K562 (cell line): ENCODE data around the gene PDGFA. TPM values are rescaled to one million over a fixed set of nuclear protein-coding genes. Genes with fewer than 3 reads are reported as not detected.

Experiments used
- CEBPB ChIP-seq: fragments of 450-650 bp; IDR thresholded peaks from 2 replicates; pipeline ENCODE4 v1.6.1; 2016; ENCODE audit warnings: missing genetic modification characterization, missing compliant biosample characterization
- CTCFL ChIP-seq: IDR thresholded peaks from 2 replicates; pipeline ENCODE4 v1.6.1; 2011; ENCODE audit warnings: borderline replicate concordance, low read depth, mild to moderate bottlenecking, moderate library complexity, low read length; ENCODE audit not compliant: insufficient read depth, poor library complexity, severe bottlenecking
- E2F3 ChIP-seq: fragments of 250-450 bp; sonication (Bioruptor Pico); IDR thresholded peaks from 2 replicates; pipeline ENCODE4 v1.4.0; 2020; ENCODE audit warnings: mild to moderate bottlenecking
- EZH2 ChIP-seq: IDR thresholded peaks from 2 replicates; pipeline ENCODE4 v1.6.1; 2012; ENCODE audit warnings: low read depth, mild to moderate bottlenecking, inconsistent platforms, low read length, borderline replicate concordance
- FOXP4 ChIP-seq: sonication (generic); formaldehyde crosslinking; IDR thresholded peaks from 2 replicates; pipeline ENCODE4 v1.8.0; 2022; ENCODE audit warnings: mild to moderate bottlenecking, missing genetic modification reagents, borderline replicate concordance
- HDAC1 ChIP-seq, 2 experiments: fragments of 450-650 bp; IDR thresholded peaks; 2 replicates each; pipeline ENCODE4 v1.6.1; 2016 to 2017; ENCODE audit warnings: inconsistent platforms in 1 of 2, mild to moderate bottlenecking in 1 of 2, moderate library complexity in 1 of 2
- HNRNPH1 ChIP-seq: fragments of 200-400 bp; formaldehyde crosslinking; optimal IDR thresholded peaks from 2 replicates; pipeline ENCODE3; 2017; ENCODE audit warnings: low read depth, mild to moderate bottlenecking, low read length, moderate library complexity
- MTA3 ChIP-seq: fragments of 450-650 bp; formaldehyde crosslinking; IDR thresholded peaks from 2 replicates; pipeline ENCODE4 v1.6.1; 2017; ENCODE audit warnings: mild to moderate bottlenecking, borderline replicate concordance
- PCBP1 ChIP-seq: fragments of 200-400 bp; formaldehyde crosslinking; IDR thresholded peaks from 2 replicates; pipeline ENCODE4 v1.6.1; 2018; ENCODE audit warnings: mild to moderate bottlenecking, low read depth, low read length; ENCODE audit not compliant: poor library complexity, severe bottlenecking
- POLR2AphosphoS5 ChIP-seq: IDR thresholded peaks from 2 replicates; pipeline ENCODE4 v1.6.1; 2011; ENCODE audit warnings: mild to moderate bottlenecking, low read depth, low read length, moderate library complexity; ENCODE audit not compliant: control insufficient read depth, insufficient read depth
- SRF ChIP-seq, 2 experiments: fragments of 250-450, 450-650 bp in 1 of 2; sonication (Bioruptor Pico) in 1 of 2; sonication (generic) in 1 of 2; formaldehyde crosslinking; IDR thresholded peaks; 2 replicates each; pipeline versions ENCODE4 v1.5.0 to v1.5.1; 2020 to 2022; ENCODE audit warnings: mild to moderate bottlenecking in 1 of 2, missing genetic modification reagents in 1 of 2
- TBP ChIP-seq: optimal IDR thresholded peaks from 2 replicates; pipeline ENCODE3; 2011; ENCODE audit warnings: low read depth, low read length, improper control_type of control experiment
- TEAD2 ChIP-seq: fragments of 450-650 bp; IDR thresholded peaks from 2 replicates; pipeline ENCODE4 v1.6.1; 2016; ENCODE audit warnings: missing genetic modification characterization, control low read depth, missing compliant biosample characterization
- TOE1 ChIP-seq, 2 experiments: fragments of 450-650 bp in 1 of 2; sonication (generic) in 1 of 2; formaldehyde crosslinking in 1 of 2; IDR thresholded peaks; 2 replicates each; pipeline versions ENCODE4 v1.7.1 to v1.8.0; 2016 to 2022; ENCODE audit warnings: borderline replicate concordance in 2 of 2, mild to moderate bottlenecking in 2 of 2, antibody characterized with exemption in 1 of 2, inconsistent platforms in 1 of 2, low read depth in 1 of 2, missing genetic modification reagents in 1 of 2, moderate library complexity in 1 of 2
- USF2 ChIP-seq: sonication (generic); formaldehyde crosslinking; IDR thresholded peaks from 2 replicates; pipeline ENCODE4 v1.5.0; 2020; ENCODE audit warnings: missing genetic modification reagents
- ZBTB17 ChIP-seq: fragments of 450-650 bp; formaldehyde crosslinking; IDR thresholded peaks from 2 replicates; pipeline ENCODE4 v1.4.0; 2020; ENCODE audit warnings: mild to moderate bottlenecking
- ZNF280A ChIP-seq: fragments of 450-650 bp; IDR thresholded peaks from 2 replicates; pipeline ENCODE4 v1.6.1; 2018; ENCODE audit warnings: mild to moderate bottlenecking, low read depth; ENCODE audit not compliant: partially characterized antibody
- ZNF778 ChIP-seq: fragments of 450-650 bp; formaldehyde crosslinking; IDR thresholded peaks from 2 replicates; pipeline ENCODE4 v1.4.0; 2020; ENCODE audit warnings: mild to moderate bottlenecking, moderate library complexity
- polyA plus RNA-seq, 8 experiments: library from polyadenylated mRNA; depleted of rRNA in 4 of 8; stranded (reverse) in 5 of 8; unstranded in 3 of 8; fragments of >200 nt; fragmentation: Nextera tagmentation in 2 of 8; fragmentation: Illumina TruSeq in 1 of 8; extraction: Ambion mirVana in 2 of 8; extraction: Trizol in 1 of 8; gene quantifications; 2 replicates each; pipeline versions ENCODE4 v1.2.1 to v1.2.3, GENCODE V29; 2011 to 2014; ENCODE audit warnings: inconsistent platforms in 1 of 8, missing spikeins in 1 of 8
- total RNA-seq, 7 experiments: library from RNA; depleted of rRNA in 6 of 7; stranded (reverse); fragments of >200 nt in 6 of 7; fragmentation: Illumina TruSeq in 2 of 7; extraction: Trizol in 2 of 7; gene quantifications; 2 replicates each; pipeline versions ENCODE4 v1.2.1 to v1.2.3, GENCODE V29; 2011 to 2021; ENCODE audit warnings: low replicate concordance in 1 of 7

Gene PDGFA
- total and polyA plus RNA-seq, 9 of the 15 experiments (the other 6 are each of a cell fraction or from before 2014, with no cell fraction given) = 2.5 to 10.2 (median 4.6) TPM

GRCh38 chr7:520503-521161, 986 bp upstream of the PDGFA start (continued):
- TF ChIP-seq ZNF280A = no peak
- no peak for TF ChIP-seq FOXP4 (CRISPR knock-in tag)
- TF ChIP-seq CTCFL = peak; percentile 62
- peak; percentile 17 for TF ChIP-seq MTA3
- TF ChIP-seq TOE1 (IDR thresholded peaks at IDR 0.05; ENCODE audit: borderline replicate concordance) = no peak
- no peak for TF ChIP-seq TOE1 (CRISPR knock-in tag; IDR thresholded peaks at IDR 0.05; ENCODE audit: borderline replicate concordance, low read depth)
- peak in 1 of 2 experiments; percentile 63; a peak in 2 of 4 replicates for TF ChIP-seq HDAC1 (IDR thresholded peaks at IDR 0.05)
- no peak for TF ChIP-seq POLR2AphosphoS5
- no peak for TF ChIP-seq HNRNPH1
- no peak for TF ChIP-seq ZBTB17 (CRISPR knock-in tag)
- no peak for TF ChIP-seq TEAD2 (tag)
- no peak for TF ChIP-seq TBP
- no peak for TF ChIP-seq CEBPB (tag)
- no peak for TF ChIP-seq PCBP1
- TF ChIP-seq USF2 (CRISPR knock-in tag) = no peak
- no peak for TF ChIP-seq E2F3 (CRISPR knock-in tag)
- TF ChIP-seq ZNF778 (CRISPR knock-in tag) = no peak
- TF ChIP-seq SRF (CRISPR knock-in tag; IDR thresholded peaks at IDR 0.05) = no peak
- no peak for TF ChIP-seq EZH2
